ENCODE measurements around the gene CNTLN.
"Not testable (repeated sequence)": the region's sequence is repeated elsewhere in the genome, so short reads cannot be mapped to it uniquely, and the experiment has no call there.

The CNTLN gene

GRCh38 chr9:17293685-17294084 lies 158.8 kb downstream of the CNTLN start:
- no peak for DNase-seq (ENCODE audit: low read depth)

- DNase-seq (ENCODE audit: low read depth): no peak
Observed at GRCh38 chr9:17294822-17295624, 160.2 kb downstream of the CNTLN start.

GRCh38 chr9:17315341-17315740 lies 180.5 kb downstream of the CNTLN start:
- no peak for DNase-seq (ENCODE audit: low read depth)

GRCh38 chr9:17318821-17319320 lies 184.0 kb downstream of the CNTLN start:
- DNase-seq (ENCODE audit: low read depth): no peak

GRCh38 chr9:17319864-17320263 lies 185.0 kb downstream of the CNTLN start:
- DNase-seq (ENCODE audit: low read depth): no peak

- DNase-seq (ENCODE audit: low read depth): no peak
Observed at GRCh38 chr9:17322882-17323864, 188.3 kb downstream of the CNTLN start.

- DNase-seq (ENCODE audit: low read depth): no peak
Observed at GRCh38 chr9:17328331-17328730, 193.5 kb downstream of the CNTLN start.

GRCh38 chr9:17330097-17330496 lies 195.3 kb downstream of the CNTLN start:
- DNase-seq (ENCODE audit: low read depth): no peak

- no peak for DNase-seq (ENCODE audit: low read depth)
Observed at GRCh38 chr9:17332115-17332514, 197.3 kb downstream of the CNTLN start.

GRCh38 chr9:17339156-17339555 lies 204.3 kb downstream of the CNTLN start:
- DNase-seq (ENCODE audit: low read depth): no peak

- no peak for DNase-seq (ENCODE audit: low read depth)
Observed at GRCh38 chr9:17342696-17343095, 207.9 kb downstream of the CNTLN start.

GRCh38 chr9:17349831-17350230 lies 215.0 kb downstream of the CNTLN start:
- DNase-seq (ENCODE audit: low read depth): peak; percentile 27

- DNase-seq (ENCODE audit: low read depth): not testable (repeated sequence)
Observed at GRCh38 chr9:17354006-17354405, 219.2 kb downstream of the CNTLN start.

GRCh38 chr9:17361378-17361777 lies 226.5 kb downstream of the CNTLN start:
- DNase-seq (ENCODE audit: low read depth): no peak

GRCh38 chr9:17367035-17367434 lies 232.2 kb downstream of the CNTLN start:
- DNase-seq (ENCODE audit: low read depth): no peak

- no peak for DNase-seq (ENCODE audit: low read depth)
Observed at GRCh38 chr9:17380126-17380861, 245.5 kb downstream of the CNTLN start.

GRCh38 chr9:17387565-17387964 lies 252.7 kb downstream of the CNTLN start:
- DNase-seq (ENCODE audit: low read depth): no peak

GRCh38 chr9:17389026-17389425 lies 254.2 kb downstream of the CNTLN start:
- no peak for DNase-seq (ENCODE audit: low read depth)

- DNase-seq (ENCODE audit: low read depth): no peak
Observed at GRCh38 chr9:17394881-17395510, 260.2 kb downstream of the CNTLN start.

- DNase-seq (ENCODE audit: low read depth): not testable (repeated sequence)
Observed at GRCh38 chr9:17397166-17397728, 262.4 kb downstream of the CNTLN start.

- no peak for DNase-seq (ENCODE audit: low read depth)
Observed at GRCh38 chr9:17398350-17398749, 263.5 kb downstream of the CNTLN start.
